Endothelial cell of umbilical vein (primary cell): ENCODE results near the gene CHMP4A. TPM values are rescaled to one million over a fixed set of nuclear protein-coding genes. Genes with fewer than 3 reads are reported as not detected.

Source experiments
- BruUV-seq: library from RNA; stranded (reverse); fragments of 400-500 nt; replicated peaks from 2 replicates; lab custom pipeline; 2021; lab: Mats Ljungman, UMichigan
- CTCF ChIA-PET: fragments of 300-600, 350-600 bp; sonication (Branson Sonifier 250); formaldehyde crosslinking; loops from one replicate; lab custom pipeline; 2021; ENCODE audit warnings: antibody characterized with exemption, inconsistent platforms; lab: Charles Lee
- POLR2A ChIA-PET: fragments of 300-600, 350-600 bp; sonication (Branson Sonifier 250); formaldehyde crosslinking; loops from one replicate; lab custom pipeline; 2021; ENCODE audit warnings: antibody characterized with exemption, inconsistent platforms; lab: Charles Lee
- DNase-seq: peaks from one replicate; pipeline ENCODE4 v3.0.0-alpha.2; 2011; ENCODE audit warnings: low read depth, low spot score
- FAIRE-seq: peaks from 2 replicates; lab custom pipeline; 2011; peaks lifted over from hg19 to GRCh38; lab: Jason Lieb, UNC
- H2AFZ ChIP-seq: 2 replicates; pipeline ENCODE4 v1.6.0; 2012; ENCODE audit warnings: low read depth, low read length, control low read depth, inconsistent platforms
- H3K27ac ChIP-seq: 2 replicates; pipeline ENCODE4 v1.5.1; 2011; ENCODE audit warnings: low read depth, mild to moderate bottlenecking, control low read depth, low read length, moderate library complexity; ENCODE audit not compliant: insufficient read depth
- H3K27me3 ChIP-seq, 2 experiments: 2 replicates each; pipeline versions ENCODE4 v1.6.0 to v1.6.1; 2011; ENCODE audit warnings: low read length in 2 of 2, mixed read lengths in 1 of 2; ENCODE audit not compliant: control insufficient read depth in 2 of 2, insufficient read depth in 2 of 2
- H3K36me3 ChIP-seq, 2 experiments: 2 replicates in 1 of 2; 3 replicates in 1 of 2; pipeline ENCODE4 v1.5.1; 2011; ENCODE audit warnings: low read length in 2 of 2, mild to moderate bottlenecking in 1 of 2, moderate library complexity in 1 of 2; ENCODE audit not compliant: control insufficient read depth in 2 of 2, insufficient read depth in 2 of 2; ENCODE audit errors: extremely low read depth in 1 of 2
- H3K4me1 ChIP-seq: 3 replicates; pipeline ENCODE4 v1.5.1; 2011; ENCODE audit warnings: mild to moderate bottlenecking, low read length; ENCODE audit not compliant: control insufficient read depth, insufficient read depth; ENCODE audit errors: extremely low read depth
- H3K4me2 ChIP-seq: 2 replicates; pipeline ENCODE4 v1.6.1; 2011; ENCODE audit warnings: low read length, control low read depth, mixed read lengths; ENCODE audit not compliant: insufficient read depth
- H3K4me3 ChIP-seq, 3 experiments: fragments of 200-600 bp in 1 of 3; sonication (generic), shearing (Covaris generic) in 1 of 3; replicated peaks in 1 of 3; 2 replicates each; pipeline ENCODE4 v1.5.1; 2011 to 2016; ENCODE audit warnings: control low read depth in 3 of 3, low read length in 3 of 3, mild to moderate bottlenecking in 2 of 3, inconsistent platforms in 1 of 3, low read depth in 1 of 3, moderate library complexity in 1 of 3; ENCODE audit not compliant: insufficient read depth in 1 of 3
- H3K79me2 ChIP-seq: 2 replicates; pipeline ENCODE4 v1.6.0; 2012; ENCODE audit warnings: low read length, inconsistent platforms; ENCODE audit not compliant: control insufficient read depth, insufficient read depth
- H3K9ac ChIP-seq: replicated peaks from 2 replicates; pipeline ENCODE3; 2011; ENCODE audit warnings: low read length, control low read depth; ENCODE audit not compliant: insufficient read depth; ENCODE audit errors: extremely low read depth
- H3K9me1 ChIP-seq: replicated peaks from 3 replicates; pipeline ENCODE4 v1.6.0; 2011; ENCODE audit warnings: mild to moderate bottlenecking, low read length; ENCODE audit not compliant: control insufficient read depth, insufficient read depth; ENCODE audit errors: extremely low read depth
- H3K9me3 ChIP-seq: replicated peaks from 2 replicates; pipeline ENCODE4 v1.5.1; 2012; ENCODE audit warnings: low read length, inconsistent platforms; ENCODE audit not compliant: control insufficient read depth, insufficient read depth
- H4K20me1 ChIP-seq: replicated peaks from 2 replicates; pipeline ENCODE3; 2011; ENCODE audit warnings: mild to moderate bottlenecking, low read length; ENCODE audit not compliant: control insufficient read depth, insufficient read depth; ENCODE audit errors: extremely low read depth
- EZH2 ChIP-seq: IDR thresholded peaks from 2 replicates; pipeline ENCODE4 v1.6.1; 2012; ENCODE audit warnings: borderline replicate concordance, low read depth, mild to moderate bottlenecking, moderate library complexity, low read length, inconsistent platforms; ENCODE audit not compliant: severe bottlenecking
- FOS ChIP-seq: IDR thresholded peaks from 2 replicates; pipeline ENCODE4 v1.6.1; 2011; ENCODE audit warnings: mild to moderate bottlenecking, low read length, moderate library complexity, borderline replicate concordance; ENCODE audit not compliant: insufficient read depth
- GATA2 ChIP-seq: IDR thresholded peaks from 2 replicates; pipeline ENCODE4 v1.7.0; 2011; ENCODE audit warnings: low read depth, mild to moderate bottlenecking, moderate library complexity, mixed read lengths, low read length; ENCODE audit not compliant: insufficient read length, insufficient read depth
- JUN ChIP-seq: IDR thresholded peaks from 2 replicates; pipeline ENCODE4 v1.6.1; 2011; ENCODE audit warnings: borderline replicate concordance, low read depth; ENCODE audit not compliant: insufficient read length, insufficient read depth
- MYC ChIP-seq: IDR thresholded peaks from one replicate; pipeline ENCODE4 v1.6.1; 2011; ENCODE audit warnings: mild to moderate bottlenecking, low read depth, low read length
- POLR2A ChIP-seq: IDR thresholded peaks from 2 replicates; pipeline ENCODE4 v1.6.1; 2012; ENCODE audit warnings: low read depth, mild to moderate bottlenecking, control low read depth, low read length
- POLR2AphosphoS5 ChIP-seq: IDR thresholded peaks from 2 replicates; pipeline ENCODE4 v1.6.1; 2012; ENCODE audit warnings: low read depth, mild to moderate bottlenecking, control low read depth, low read length, moderate library complexity; ENCODE audit not compliant: insufficient read depth
- dilution Hi-C: fragments of 300-500 bp; cut with MboI; formaldehyde crosslinking; loops from one replicate; pipeline ENCODE4 v1.15.0; 2019; ENCODE audit warnings: low sequenced_read_pairs; ENCODE audit not compliant: extremely low pct_ligation_motif_present
- intact Hi-C: fragments of 100-400 bp; cut with micrococcal nuclease; formaldehyde crosslinking; loops from one replicate; pipeline ENCODE4 v1.10.0; 2022
- polyA plus RNA-seq, 4 experiments: library from polyadenylated mRNA; depleted of rRNA in 3 of 4; stranded (reverse) in 3 of 4; unstranded in 1 of 4; fragments of >200 nt; gene quantifications; 2 replicates each; pipeline versions ENCODE4 v1.2.1 to v1.2.3, GENCODE V29; 2011 to 2012; ENCODE audit warnings: missing spikeins in 1 of 4
- total RNA-seq: library from RNA; stranded (reverse); gene quantifications from 2 replicates; pipeline ENCODE4 v1.2.3, GENCODE V29; 2021
- TF ChIP-seq, protein P1 (sequence below), 2 donors: IDR thresholded peaks; 1 replicate in 1 of 2; 2 replicates in 1 of 2; pipeline ENCODE4 v1.5.1; 2011; ENCODE audit warnings: low read length in 2 of 2, mild to moderate bottlenecking in 2 of 2, moderate library complexity in 2 of 2, control low read depth in 1 of 2, inconsistent platforms in 1 of 2, low read depth in 1 of 2; ENCODE audit not compliant: insufficient read depth in 1 of 2; ENCODE audit errors: extremely low read depth in 1 of 2
- TF ChIP-seq, protein P2 (sequence below): IDR thresholded peaks from 2 replicates; pipeline ENCODE4 v1.6.1; 2011; ENCODE audit not compliant: insufficient read depth, insufficient read length

The CHMP4A gene
- total and polyA plus RNA-seq, 2 donors (not counting 3 experiments of a cell fraction or from before 2014, with no cell fraction given): 40.9 to 46.4 TPM

DNA sequence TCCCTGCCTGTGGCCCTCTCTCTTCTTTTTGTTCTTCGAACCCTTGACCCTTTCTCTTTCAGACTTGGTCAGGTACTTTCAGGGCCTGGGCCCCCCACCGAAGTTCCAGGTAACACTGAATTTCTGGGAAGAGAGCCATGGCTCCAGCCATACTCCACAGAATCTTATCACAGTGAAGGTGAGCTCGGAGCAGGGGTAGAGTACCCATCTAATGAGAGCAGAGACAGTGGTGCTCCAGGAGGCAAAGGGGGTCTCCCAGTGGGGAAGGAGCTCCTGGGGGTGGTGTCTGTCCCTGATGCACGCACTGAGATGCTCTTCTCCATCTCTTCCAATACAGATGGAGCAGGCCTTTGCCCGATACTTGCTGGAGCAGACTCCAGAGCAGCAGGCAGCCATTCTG is 47.5 kb downstream of the CHMP4A start:
- H3K27me3 ChIP-seq: no peaks in the 10 kb centered on the region
- intact Hi-C loops (no loop called here), dilution Hi-C loops (no loop called here)
- BruUV-seq: no TSS peak
- no peak for TF ChIP-seq POLR2A
- TF ChIP-seq, protein P1, sequence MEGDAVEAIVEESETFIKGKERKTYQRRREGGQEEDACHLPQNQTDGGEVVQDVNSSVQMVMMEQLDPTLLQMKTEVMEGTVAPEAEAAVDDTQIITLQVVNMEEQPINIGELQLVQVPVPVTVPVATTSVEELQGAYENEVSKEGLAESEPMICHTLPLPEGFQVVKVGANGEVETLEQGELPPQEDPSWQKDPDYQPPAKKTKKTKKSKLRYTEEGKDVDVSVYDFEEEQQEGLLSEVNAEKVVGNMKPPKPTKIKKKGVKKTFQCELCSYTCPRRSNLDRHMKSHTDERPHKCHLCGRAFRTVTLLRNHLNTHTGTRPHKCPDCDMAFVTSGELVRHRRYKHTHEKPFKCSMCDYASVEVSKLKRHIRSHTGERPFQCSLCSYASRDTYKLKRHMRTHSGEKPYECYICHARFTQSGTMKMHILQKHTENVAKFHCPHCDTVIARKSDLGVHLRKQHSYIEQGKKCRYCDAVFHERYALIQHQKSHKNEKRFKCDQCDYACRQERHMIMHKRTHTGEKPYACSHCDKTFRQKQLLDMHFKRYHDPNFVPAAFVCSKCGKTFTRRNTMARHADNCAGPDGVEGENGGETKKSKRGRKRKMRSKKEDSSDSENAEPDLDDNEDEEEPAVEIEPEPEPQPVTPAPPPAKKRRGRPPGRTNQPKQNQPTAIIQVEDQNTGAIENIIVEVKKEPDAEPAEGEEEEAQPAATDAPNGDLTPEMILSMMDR (IDR thresholded peaks at IDR 0.05; ENCODE audit: extremely low read depth in 1 of 2, insufficient read depth in 1 of 2, low read depth in 1 of 2, low read length in 2 of 2): no peak
- TF ChIP-seq MYC: no peak
- no peak for TF ChIP-seq POLR2AphosphoS5
- no peak for TF ChIP-seq GATA2
- TF ChIP-seq FOS: no peak
- TF ChIP-seq JUN: no peak
- TF ChIP-seq, protein P2, sequence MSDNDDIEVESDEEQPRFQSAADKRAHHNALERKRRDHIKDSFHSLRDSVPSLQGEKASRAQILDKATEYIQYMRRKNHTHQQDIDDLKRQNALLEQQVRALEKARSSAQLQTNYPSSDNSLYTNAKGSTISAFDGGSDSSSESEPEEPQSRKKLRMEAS: no peak
- TF ChIP-seq EZH2: no peak
- ChIA-PET CTCF (no interaction called here), POLR2A (interaction anchor here (1.2 kb wide), 1 partner anchor 21 kb away, joined by 3 read pairs; no protein-coding TSS in a partner anchor)
- no peak for DNase-seq
- H3K4me1 ChIP-seq: peaks cover 14% of the 10 kb centered on the region
- H3K9me1 ChIP-seq: no peaks in the 10 kb centered on the region
- peaks cover 17 to 37% of the 10 kb centered on the region in 2 experiments for H3K36me3 ChIP-seq
- no peak overlapping the region for H3K27ac ChIP-seq
- no peak overlapping the region for H3K9ac ChIP-seq
- no peak for FAIRE-seq
- H3K9me3 ChIP-seq: no peaks in the 10 kb centered on the region
- H4K20me1 ChIP-seq: no peaks in the 10 kb centered on the region
- no peak overlapping the region for H3K4me3 ChIP-seq
- peaks cover 9% of the 10 kb centered on the region for H3K79me2 ChIP-seq
- H3K4me2 ChIP-seq: no peak overlapping the region
- no peak overlapping the region for H2AFZ ChIP-seq
